Body of pancreas (tissue), 4 donors: ENCODE results near the gene CBL.

Experiments
- POLR2A ChIP-seq, 3 donors: fragments of 450-650 bp; IDR thresholded peaks; one replicate each; pipeline ENCODE4 v1.6.1; 2016; ENCODE audit warnings: antibody characterized with exemption in 3 of 3, mild to moderate bottlenecking in 2 of 3
- TF ChIP-seq, protein P1 (sequence below), 7 experiments: fragments of 450-650 bp in 4 of 7; fragments of 200-600 bp in 3 of 7; sonication (generic) in 3 of 7; IDR thresholded peaks; one replicate each; pipeline ENCODE4 v1.5.1; 2016 to 2019; ENCODE audit warnings: antibody characterized with exemption in 7 of 7

DNA sequence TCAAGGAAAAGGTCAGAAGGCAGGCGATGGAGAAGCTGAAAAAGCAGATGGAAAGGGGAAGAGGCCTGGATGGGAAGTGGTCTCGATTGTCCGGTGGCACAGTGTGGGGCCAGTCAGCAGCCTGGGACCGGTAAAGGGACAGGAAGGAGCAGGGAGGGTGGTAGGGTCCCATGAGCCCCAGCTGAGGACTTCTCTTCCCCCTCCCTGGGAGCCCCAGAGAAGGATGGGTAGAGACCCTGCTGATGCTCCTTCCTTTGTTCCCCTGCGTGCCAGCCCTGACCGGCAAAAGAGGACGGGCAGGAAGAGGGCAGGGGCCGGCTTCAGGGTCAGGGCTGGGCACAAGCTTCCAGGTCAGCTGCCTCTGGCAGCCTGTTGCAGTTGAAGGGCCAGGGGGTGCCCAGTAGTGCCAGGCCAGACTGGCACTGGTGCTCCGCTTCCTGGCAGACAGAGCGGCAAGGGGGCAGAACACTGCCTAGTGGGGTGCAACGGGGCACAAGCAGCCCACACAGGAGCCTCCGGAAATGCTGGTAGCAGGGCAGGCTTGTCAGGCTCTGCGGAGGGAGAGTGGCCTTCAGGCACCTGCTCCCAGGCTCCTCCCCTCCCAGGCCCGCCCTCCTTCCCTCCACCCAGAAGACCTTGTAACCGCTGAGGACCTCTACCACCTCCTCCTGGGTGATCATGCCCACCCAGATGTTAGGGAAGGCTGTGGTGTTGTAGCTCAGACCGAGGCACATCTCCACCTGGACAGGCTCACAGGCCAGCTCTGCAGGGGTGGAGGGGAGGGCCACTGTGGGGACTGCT lies 135.3 kb downstream of the CBL start:
- TF ChIP-seq, protein P1, sequence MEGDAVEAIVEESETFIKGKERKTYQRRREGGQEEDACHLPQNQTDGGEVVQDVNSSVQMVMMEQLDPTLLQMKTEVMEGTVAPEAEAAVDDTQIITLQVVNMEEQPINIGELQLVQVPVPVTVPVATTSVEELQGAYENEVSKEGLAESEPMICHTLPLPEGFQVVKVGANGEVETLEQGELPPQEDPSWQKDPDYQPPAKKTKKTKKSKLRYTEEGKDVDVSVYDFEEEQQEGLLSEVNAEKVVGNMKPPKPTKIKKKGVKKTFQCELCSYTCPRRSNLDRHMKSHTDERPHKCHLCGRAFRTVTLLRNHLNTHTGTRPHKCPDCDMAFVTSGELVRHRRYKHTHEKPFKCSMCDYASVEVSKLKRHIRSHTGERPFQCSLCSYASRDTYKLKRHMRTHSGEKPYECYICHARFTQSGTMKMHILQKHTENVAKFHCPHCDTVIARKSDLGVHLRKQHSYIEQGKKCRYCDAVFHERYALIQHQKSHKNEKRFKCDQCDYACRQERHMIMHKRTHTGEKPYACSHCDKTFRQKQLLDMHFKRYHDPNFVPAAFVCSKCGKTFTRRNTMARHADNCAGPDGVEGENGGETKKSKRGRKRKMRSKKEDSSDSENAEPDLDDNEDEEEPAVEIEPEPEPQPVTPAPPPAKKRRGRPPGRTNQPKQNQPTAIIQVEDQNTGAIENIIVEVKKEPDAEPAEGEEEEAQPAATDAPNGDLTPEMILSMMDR (IDR thresholded peaks at IDR 0.05): no peak
- TF ChIP-seq POLR2A (IDR thresholded peaks at IDR 0.05): peak in 1 of 3 donors; percentile 6
